K562 (cell line): ENCODE results near the gene DHX29. TPM values are rescaled to one million over a fixed set of nuclear protein-coding genes. Genes with fewer than 3 reads are reported as not detected.

Experiments
- CCNT2 ChIP-seq: IDR thresholded peaks from 2 replicates; pipeline ENCODE4 v1.6.1; 2011; ENCODE audit warnings: borderline replicate concordance, low read depth, mild to moderate bottlenecking, moderate library complexity, mixed read lengths, low read length; ENCODE audit not compliant: insufficient read length; ENCODE audit errors: extremely low read depth
- CTCFL ChIP-seq: IDR thresholded peaks from 2 replicates; pipeline ENCODE4 v1.6.1; 2011; ENCODE audit warnings: borderline replicate concordance, low read depth, mild to moderate bottlenecking, moderate library complexity, low read length; ENCODE audit not compliant: insufficient read depth, poor library complexity, severe bottlenecking
- GABPB1 ChIP-seq: sonication (generic); formaldehyde crosslinking; IDR thresholded peaks from 2 replicates; pipeline ENCODE4 v1.8.0; 2022; ENCODE audit warnings: mild to moderate bottlenecking, missing genetic modification reagents
- KDM5B ChIP-seq: fragments of 200-600 bp; sonication (generic); IDR thresholded peaks from 2 replicates; pipeline ENCODE4 v1.6.1; 2012; ENCODE audit warnings: low read depth, mild to moderate bottlenecking, moderate library complexity, low read length, control low read depth, inconsistent platforms; ENCODE audit not compliant: insufficient replicate concordance
- MAZ ChIP-seq, 2 experiments: fragments of 450-650 bp in 1 of 2; sonication (generic) in 1 of 2; formaldehyde crosslinking; IDR thresholded peaks in 1 of 2; conservative IDR thresholded peaks in 1 of 2; 2 replicates each; pipeline versions ENCODE4 v1.4.0 to v1.5.0; 2020; ENCODE audit warnings: mild to moderate bottlenecking in 1 of 2, missing genetic modification reagents in 1 of 2
- MNT ChIP-seq, 2 experiments: fragments of 450-650 bp; conservative IDR thresholded peaks; 2 replicates each; pipeline ENCODE4 v1.6.1; 2017; ENCODE audit warnings: mild to moderate bottlenecking in 2 of 2, moderate library complexity in 2 of 2
- NRF1 ChIP-seq, 2 experiments: fragments of 450-650 bp; IDR thresholded peaks in 1 of 2; conservative IDR thresholded peaks in 1 of 2; 2 replicates each; pipeline ENCODE4 v1.6.1; 2014; ENCODE audit warnings: mild to moderate bottlenecking in 2 of 2
- PCBP1 ChIP-seq: fragments of 200-400 bp; formaldehyde crosslinking; IDR thresholded peaks from 2 replicates; pipeline ENCODE4 v1.6.1; 2018; ENCODE audit warnings: mild to moderate bottlenecking, low read depth, low read length; ENCODE audit not compliant: poor library complexity, severe bottlenecking
- POLR2G ChIP-seq: fragments of 200-400 bp; formaldehyde crosslinking; IDR thresholded peaks from 2 replicates; pipeline ENCODE4 v1.6.1; 2017; ENCODE audit warnings: low read depth, mild to moderate bottlenecking, antibody characterized with exemption, low read length, moderate library complexity
- RB1 ChIP-seq: fragments of 450-650 bp; IDR thresholded peaks from 2 replicates; pipeline ENCODE4 v1.6.1; 2017; ENCODE audit warnings: low read depth, mild to moderate bottlenecking
- SAP30 ChIP-seq: fragments of 200-600 bp; sonication (generic); IDR thresholded peaks from 2 replicates; pipeline ENCODE4 v1.6.1; 2012; ENCODE audit warnings: borderline replicate concordance, low read depth, mild to moderate bottlenecking, moderate library complexity, low read length, control low read depth, inconsistent platforms; ENCODE audit not compliant: insufficient read depth, poor library complexity, severe bottlenecking
- SMC3 ChIP-seq: conservative IDR thresholded peaks from 2 replicates; pipeline ENCODE4 v1.6.1; 2011; ENCODE audit warnings: low read depth, low read length, improper control_type of control experiment; ENCODE audit not compliant: insufficient read depth
- TAF1 ChIP-seq: IDR thresholded peaks from 2 replicates; pipeline ENCODE4 v1.6.1; 2011; ENCODE audit warnings: mild to moderate bottlenecking, low read length, moderate library complexity; ENCODE audit not compliant: insufficient read depth, control insufficient read depth, severe bottlenecking; ENCODE audit errors: extremely low read depth
- UBTF ChIP-seq, 2 experiments: IDR thresholded peaks; 2 replicates each; pipeline ENCODE4 v1.6.1; 2012; ENCODE audit warnings: improper control_type of control experiment in 2 of 2, low read depth in 2 of 2, low read length in 2 of 2, borderline replicate concordance in 1 of 2
- polyA plus RNA-seq, 8 experiments: library from polyadenylated mRNA; depleted of rRNA in 4 of 8; stranded (reverse) in 5 of 8; unstranded in 3 of 8; fragments of >200 nt; fragmentation: Nextera tagmentation in 2 of 8; fragmentation: Illumina TruSeq in 1 of 8; extraction: Ambion mirVana in 2 of 8; extraction: Trizol in 1 of 8; gene quantifications; 2 replicates each; pipeline versions ENCODE4 v1.2.1 to v1.2.3, GENCODE V29; 2011 to 2014; ENCODE audit warnings: inconsistent platforms in 1 of 8, missing spikeins in 1 of 8
- total RNA-seq, 7 experiments: library from RNA; depleted of rRNA in 6 of 7; stranded (reverse); fragments of >200 nt in 6 of 7; fragmentation: Illumina TruSeq in 2 of 7; extraction: Trizol in 2 of 7; gene quantifications; 2 replicates each; pipeline versions ENCODE4 v1.2.1 to v1.2.3, GENCODE V29; 2011 to 2021; ENCODE audit warnings: low replicate concordance in 1 of 7
- TF ChIP-seq, protein P1 (sequence below): fragments of 200-800 bp; sonication (Bioruptor generic); IDR thresholded peaks from 2 replicates; pipeline ENCODE4 v1.6.1; 2017; ENCODE audit warnings: missing genetic modification characterization, missing compliant biosample characterization

The DHX29 gene
- total and polyA plus RNA-seq, 9 of the 15 experiments (the other 6 are each of a cell fraction or from before 2014, with no cell fraction given), result 7.5 to 42.1 (median 25.0) TPM

- TF ChIP-seq SAP30 (peak; percentile 38), UBTF (IDR thresholded peaks at IDR 0.05; ENCODE audit: borderline replicate concordance in 1 of 2, low read depth in 2 of 2, low read length in 2 of 2) (0 out of 4 replicates have a peak, but pooled peaks of 1 of the 2 experiments have one; percentile 32), SMC3 (no peak), POLR2G (peak; percentile 62), MAZ (CRISPR knock-in tag; conservative IDR thresholded peaks at IDR 0.05 in 1 of 2, IDR thresholded peaks at IDR 0.05 in 1 of 2) (peak in 1 of 2 experiments; percentile 42; a peak in 1 of 4 replicates), CCNT2 (peak; percentile 24), NRF1 (conservative IDR thresholded peaks at IDR 0.05 in 1 of 2, IDR thresholded peaks at IDR 0.05 in 1 of 2) (peak; percentile 68 to 71), MNT (conservative IDR thresholded peaks at IDR 0.05) (0 out of 4 replicates have a peak, but pooled peaks of 1 of the 2 experiments have one; percentile 21), KDM5B (peak; percentile 24), GABPB1 (CRISPR knock-in tag) (peak; percentile 53), PCBP1 (no peak), CTCFL (peak; percentile 5), TAF1 (peak; percentile 20), RB1 (peak; percentile 36; the same call in 1 of the 2 replicates)
- TF ChIP-seq, protein P1, sequence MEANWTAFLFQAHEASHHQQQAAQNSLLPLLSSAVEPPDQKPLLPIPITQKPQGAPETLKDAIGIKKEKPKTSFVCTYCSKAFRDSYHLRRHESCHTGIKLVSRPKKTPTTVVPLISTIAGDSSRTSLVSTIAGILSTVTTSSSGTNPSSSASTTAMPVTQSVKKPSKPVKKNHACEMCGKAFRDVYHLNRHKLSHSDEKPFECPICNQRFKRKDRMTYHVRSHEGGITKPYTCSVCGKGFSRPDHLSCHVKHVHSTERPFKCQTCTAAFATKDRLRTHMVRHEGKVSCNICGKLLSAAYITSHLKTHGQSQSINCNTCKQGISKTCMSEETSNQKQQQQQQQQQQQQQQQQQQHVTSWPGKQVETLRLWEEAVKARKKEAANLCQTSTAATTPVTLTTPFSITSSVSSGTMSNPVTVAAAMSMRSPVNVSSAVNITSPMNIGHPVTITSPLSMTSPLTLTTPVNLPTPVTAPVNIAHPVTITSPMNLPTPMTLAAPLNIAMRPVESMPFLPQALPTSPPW (CRISPR knock-in tag), result peak; percentile 52; the same call in 1 of the 2 replicates
Observed at GRCh38 chr5:55232985-55233928, 74.2 kb downstream of the DHX29 start, which contains the start of gene CCNO (continued).
